Pulmonary artery endothelial cell (primary cell): ENCODE measurements around the gene S100A6. TPM values are rescaled to one million over a fixed set of nuclear protein-coding genes. Genes with fewer than 3 reads are reported as not detected.

Experiments
- DNase-seq: peaks from one replicate; pipeline ENCODE4 v3.0.0-alpha.2; 2011; ENCODE audit warnings: low read depth, low spot score
- total RNA-seq: library from RNA; depleted of rRNA; stranded (reverse); fragments of >200 nt; gene quantifications from 2 replicates; pipeline ENCODE4 v1.2.3, GENCODE V29; 2014

Gene S100A6
- total RNA-seq, 1 donor from 2014 or later, result 1,896 TPM

GRCh38 chr1:153545067-153546055 lies 9.6 kb upstream of the S100A6 start, which contains the start of gene S100A4:
S100A4 (minus strand) TSS chr1:153545806; CDS start chr1:153544794, 1,012 bp downstream.
- DNase-seq, result peak; percentile 46

- DNase-seq, result no peak
Observed at GRCh38 chr1:153544453-153545066, 8.8 kb upstream of the S100A6 start.

GRCh38 chr1:153543736-153544135 lies 7.9 kb upstream of the S100A6 start:
- DNase-seq, result no peak

- DNase-seq, result no peak
Observed at GRCh38 chr1:153542956-153543711, 7.3 kb upstream of the S100A6 start.

GRCh38 chr1:153541641-153542590 lies 6.1 kb upstream of the S100A6 start:
- no peak for DNase-seq

GRCh38 chr1:153540394-153541361 lies 4.9 kb upstream of the S100A6 start, which contains the start of gene S100A5:
S100A5 (minus strand) TSS chr1:153540934; CDS start chr1:153540191, 743 bp downstream.
- DNase-seq, result no peak

GRCh38 chr1:153539395-153540093 lies 3.8 kb upstream of the S100A6 start:
- no peak for DNase-seq

- DNase-seq, result no peak
Observed at GRCh38 chr1:153538315-153538821, 2.6 kb upstream of the S100A6 start.

GRCh38 chr1:153537376-153537730 lies 1.6 kb upstream of the S100A6 start:
- DNase-seq, result no peak

- DNase-seq, result no peak
Observed at GRCh38 chr1:153536671-153537375, 1.0 kb upstream of the S100A6 start.

- peak; percentile 44 for DNase-seq
Observed at GRCh38 chr1:153536012-153536670, 350 bp upstream of the S100A6 start.

GRCh38 chr1:153534925-153535241 lies 908 bp downstream of the S100A6 start:
- no peak for DNase-seq

- no peak for DNase-seq
Observed at GRCh38 chr1:153534226-153534924, 1.4 kb downstream of the S100A6 start.

- peak; percentile 71 for DNase-seq
Observed at GRCh38 chr1:153533689-153534201, 2.0 kb downstream of the S100A6 start.

GRCh38 chr1:153532769-153533599 lies 2.8 kb downstream of the S100A6 start:
- DNase-seq, result peak; percentile 56

GRCh38 chr1:153532181-153532580 lies 3.6 kb downstream of the S100A6 start:
- no peak for DNase-seq
